ENCODE measurements around the gene GRIN1. TPM values are rescaled to one million over a fixed set of nuclear protein-coding genes. Genes with fewer than 3 reads are reported as not detected.
A peak's percentile ranks its signal among the peaks of the same experiment; 100 is the strongest.
"Not testable (repeated sequence)": the region's sequence is repeated elsewhere in the genome, so short reads cannot be mapped to it uniquely, and the experiment has no call there.

GRIN1 gene
- polyA plus RNA-seq, 4 donors: 0.20 TPM; not detected in 3

DNA sequence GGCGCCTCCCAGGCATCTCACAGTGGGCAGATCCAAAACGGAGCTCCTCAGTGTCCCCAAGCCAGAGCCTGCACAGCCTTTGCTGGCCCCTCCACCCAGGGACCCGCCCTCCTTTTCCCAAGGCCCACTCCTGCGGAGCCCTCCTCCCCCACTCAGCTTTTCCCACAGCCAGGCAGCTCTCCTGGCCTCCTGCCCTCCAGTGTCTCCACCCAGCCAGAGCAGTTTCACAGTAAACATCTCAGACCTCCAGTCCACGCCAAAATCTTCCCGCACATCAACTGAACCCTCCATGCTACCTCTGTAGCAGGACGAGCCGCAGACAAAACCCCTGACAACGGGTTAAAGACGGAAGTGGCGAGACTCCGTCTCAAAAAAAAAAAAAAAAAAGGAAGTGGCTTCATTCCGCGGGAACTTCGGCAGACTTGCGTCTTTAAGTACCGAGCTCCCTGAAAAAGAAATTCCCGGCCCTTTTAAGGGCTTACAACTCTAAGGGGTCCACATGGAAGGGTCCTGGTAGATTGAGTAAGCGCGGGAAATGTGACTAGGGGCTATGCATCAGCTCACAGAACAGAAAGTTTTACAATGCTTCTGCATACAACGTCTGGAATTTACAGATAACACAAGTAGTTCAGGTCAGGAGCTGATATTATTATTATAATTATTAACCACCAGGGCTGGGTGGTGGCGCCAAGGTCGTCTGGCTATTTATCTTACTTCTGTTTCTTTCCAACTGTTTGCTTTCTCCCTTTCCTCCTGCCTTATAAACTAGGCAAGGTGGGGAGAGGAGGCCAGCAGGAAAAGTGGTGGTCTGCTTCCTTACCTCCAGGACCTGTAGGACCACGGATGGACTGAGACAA is 11.4 kb upstream of the GRIN1 start:
- DNase-seq (ENCODE audit: low read depth in 4 of 4, low spot score in 3 of 4): no peak

DNA sequence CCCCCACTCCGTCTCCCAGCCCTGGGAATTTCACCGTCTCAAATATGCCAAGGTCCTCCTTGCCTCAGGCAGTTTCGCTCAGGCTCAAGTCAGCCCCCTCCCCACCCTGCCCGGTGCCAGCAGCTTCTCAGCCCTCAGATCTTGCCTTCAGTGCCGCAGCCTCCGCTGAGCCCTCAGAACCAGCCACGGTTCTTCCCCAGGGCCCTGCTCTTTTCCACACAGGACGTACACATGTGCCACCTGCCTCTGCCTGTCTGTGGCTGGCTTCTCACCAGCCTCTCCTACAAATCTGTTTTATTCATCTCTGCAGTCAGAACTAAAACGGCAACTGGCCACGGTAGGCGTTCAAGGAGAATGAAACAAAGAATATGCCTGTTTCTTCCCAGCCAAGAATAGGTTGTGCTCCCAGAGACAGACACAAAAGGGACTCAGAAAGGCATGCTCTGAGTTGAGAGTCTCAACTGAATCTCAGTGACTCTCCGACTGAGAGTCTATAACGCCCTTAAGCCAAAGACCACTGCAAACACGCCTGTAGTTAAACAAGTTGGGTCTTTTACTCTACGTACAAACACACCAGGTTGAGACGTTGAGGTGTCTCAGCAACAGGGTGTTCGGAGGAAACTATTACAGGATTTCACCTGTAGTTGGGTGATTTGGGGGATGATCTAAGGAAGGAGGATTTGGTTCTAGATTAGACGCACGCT is 10.6 kb upstream of the GRIN1 start:
- no peak for DNase-seq (ENCODE audit: low read depth in 4 of 4, low spot score in 3 of 4)

- no peak for DNase-seq (ENCODE audit: low read depth in 4 of 4, low spot score in 3 of 4)
Observed at GRCh38 chr9:137128862-137129455, 10.0 kb upstream of the GRIN1 start.

- peak; percentile 67 to 75 (median 69) for DNase-seq (ENCODE audit: low read depth in 4 of 4, low spot score in 3 of 4)
Observed at GRCh38 chr9:137129456-137130175, 9.3 kb upstream of the GRIN1 start.

DNA sequence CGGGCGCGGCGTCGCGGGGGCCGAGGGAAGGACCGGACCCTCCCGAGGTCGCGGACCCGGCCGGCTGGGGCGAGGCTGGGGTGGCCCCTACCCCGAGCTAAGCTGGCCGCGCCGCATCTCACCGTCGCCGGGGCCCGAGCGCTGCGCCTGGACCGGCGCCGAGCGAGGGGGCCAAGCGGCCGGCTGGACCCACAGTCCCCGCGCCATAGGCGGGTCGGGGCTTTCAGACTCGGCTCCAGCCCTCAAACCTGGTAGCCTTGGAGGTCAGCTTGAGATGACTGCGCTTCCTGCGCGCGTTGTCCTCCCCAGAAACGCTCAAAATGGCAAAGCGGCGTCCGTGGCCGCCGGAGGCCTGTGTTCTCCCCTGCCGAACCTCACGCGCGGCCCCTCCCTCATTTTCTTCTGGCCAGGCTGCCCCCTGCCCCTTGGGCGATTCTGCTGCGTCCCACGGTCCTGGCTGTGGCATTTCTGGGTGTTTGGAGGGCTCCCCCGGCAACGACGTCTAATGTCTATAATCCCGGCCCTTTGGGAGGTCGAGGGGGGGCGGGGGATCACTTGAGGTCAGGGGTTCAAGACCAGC is 8.7 kb upstream of the GRIN1 start:
- DNase-seq (ENCODE audit: low read depth in 4 of 4, low spot score in 3 of 4): no peak

DNA sequence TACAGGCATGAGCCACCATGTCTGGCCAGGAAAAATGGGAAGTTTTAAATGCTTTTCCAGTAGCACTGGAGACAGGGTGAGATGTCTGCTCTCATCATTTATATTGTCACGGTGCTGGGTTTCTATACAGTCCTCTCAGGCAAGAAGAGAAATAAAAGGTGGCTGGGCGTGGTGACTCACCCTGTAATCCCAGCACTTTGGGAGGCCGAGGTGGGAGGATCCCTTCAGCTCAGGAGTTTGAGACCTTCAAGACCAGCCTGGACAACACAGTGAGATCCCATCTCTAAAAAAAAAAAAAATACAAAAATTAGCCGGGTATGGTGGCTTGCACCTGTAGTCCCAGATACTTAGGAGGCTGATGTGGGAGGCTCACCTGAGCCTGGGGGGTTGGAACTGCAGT is 4.8 kb upstream of the GRIN1 start:
- DNase-seq (ENCODE audit: low read depth in 4 of 4, low spot score in 3 of 4): no peak

- not testable (repeated sequence) for DNase-seq (ENCODE audit: low read depth in 4 of 4, low spot score in 3 of 4)
Observed at GRCh38 chr9:137135154-137135553, 3.8 kb upstream of the GRIN1 start.

- no peak for DNase-seq (ENCODE audit: low read depth in 4 of 4, low spot score in 3 of 4)
Observed at GRCh38 chr9:137136261-137136880, 2.6 kb upstream of the GRIN1 start.

DNA sequence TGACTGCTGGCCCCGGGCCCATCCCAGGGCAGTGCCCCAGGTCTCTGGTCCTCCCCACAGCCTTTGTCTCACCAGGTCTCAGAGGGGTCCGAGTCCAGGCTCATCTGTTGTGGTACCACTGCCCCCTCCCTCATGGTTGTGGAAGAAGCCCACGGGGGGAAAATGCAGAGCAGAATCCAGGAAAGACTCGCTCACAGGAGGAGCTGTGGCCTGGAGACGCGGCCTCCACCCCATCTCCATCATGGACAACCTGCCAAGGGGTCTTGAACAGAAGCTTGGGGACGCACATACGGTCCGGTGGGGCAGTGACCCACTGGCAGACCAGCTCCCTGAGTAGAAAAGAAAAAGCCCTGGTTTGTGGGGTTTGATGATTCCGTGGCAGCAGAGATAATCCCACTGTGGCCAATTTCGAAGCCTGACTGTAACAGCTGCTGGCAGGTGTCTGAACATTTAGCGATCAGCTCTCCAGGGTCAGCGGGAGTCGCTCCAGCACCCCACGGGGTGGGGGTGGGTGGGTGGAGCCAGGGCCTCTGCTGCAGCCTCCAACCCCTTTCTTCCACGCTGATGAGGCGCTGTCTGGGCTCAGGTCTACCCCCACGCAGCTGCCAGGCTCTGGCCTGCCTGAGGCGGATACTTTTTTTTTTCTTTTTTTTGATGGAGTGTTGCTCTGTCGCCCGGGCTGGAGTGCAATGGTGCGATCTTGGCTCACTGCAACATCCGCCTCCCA is 1.9 kb upstream of the GRIN1 start:
- DNase-seq (ENCODE audit: low read depth in 4 of 4, low spot score in 3 of 4): no peak

GRCh38 chr9:137138058-137138721 is 764 bp upstream of the GRIN1 start:
- DNase-seq (ENCODE audit: low read depth in 4 of 4, low spot score in 3 of 4): no peak

- DNase-seq (ENCODE audit: low read depth in 4 of 4, low spot score in 3 of 4): no peak
Observed at GRCh38 chr9:137139468-137140150, 655 bp downstream of the GRIN1 start.

- DNase-seq (ENCODE audit: low read depth in 4 of 4, low spot score in 3 of 4): no peak
Observed at GRCh38 chr9:137140151-137141012, 1.4 kb downstream of the GRIN1 start.

- no peak for DNase-seq (ENCODE audit: low read depth in 4 of 4, low spot score in 3 of 4)
Observed at GRCh38 chr9:137141050-137141810, 2.3 kb downstream of the GRIN1 start.

GRCh38 chr9:137141976-137142936 is 3.3 kb downstream of the GRIN1 start:
- DNase-seq (ENCODE audit: low read depth in 4 of 4, low spot score in 3 of 4): no peak

DNA sequence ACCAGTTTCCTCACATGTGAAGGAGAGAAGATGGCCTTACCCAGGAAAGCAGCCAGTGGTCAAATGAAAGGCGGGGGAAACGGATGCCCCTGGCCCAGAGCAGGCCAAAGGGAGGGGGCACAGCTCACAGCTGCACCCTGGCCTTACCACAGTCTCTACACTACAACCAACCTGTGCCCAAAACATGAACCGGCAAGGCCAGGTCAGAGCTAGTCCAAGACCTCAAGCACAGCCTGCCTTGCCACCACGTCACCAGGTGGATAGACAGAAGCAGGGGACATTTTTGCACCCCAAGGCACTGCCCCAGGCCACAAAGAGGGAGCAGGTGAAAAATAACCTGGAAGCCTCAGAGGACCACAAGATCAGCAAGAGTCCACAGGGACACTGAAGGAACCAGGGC is 4.5 kb downstream of the GRIN1 start:
- DNase-seq (ENCODE audit: low read depth in 4 of 4, low spot score in 3 of 4): no peak
